ENCODE data around the gene RACK1. TPM values are rescaled to one million over a fixed set of nuclear protein-coding genes. Genes with fewer than 3 reads are reported as not detected.

RACK1 gene
- polyA plus RNA-seq, 3 donors = 2,869 to 3,030 (median 2,913) TPM

DNA sequence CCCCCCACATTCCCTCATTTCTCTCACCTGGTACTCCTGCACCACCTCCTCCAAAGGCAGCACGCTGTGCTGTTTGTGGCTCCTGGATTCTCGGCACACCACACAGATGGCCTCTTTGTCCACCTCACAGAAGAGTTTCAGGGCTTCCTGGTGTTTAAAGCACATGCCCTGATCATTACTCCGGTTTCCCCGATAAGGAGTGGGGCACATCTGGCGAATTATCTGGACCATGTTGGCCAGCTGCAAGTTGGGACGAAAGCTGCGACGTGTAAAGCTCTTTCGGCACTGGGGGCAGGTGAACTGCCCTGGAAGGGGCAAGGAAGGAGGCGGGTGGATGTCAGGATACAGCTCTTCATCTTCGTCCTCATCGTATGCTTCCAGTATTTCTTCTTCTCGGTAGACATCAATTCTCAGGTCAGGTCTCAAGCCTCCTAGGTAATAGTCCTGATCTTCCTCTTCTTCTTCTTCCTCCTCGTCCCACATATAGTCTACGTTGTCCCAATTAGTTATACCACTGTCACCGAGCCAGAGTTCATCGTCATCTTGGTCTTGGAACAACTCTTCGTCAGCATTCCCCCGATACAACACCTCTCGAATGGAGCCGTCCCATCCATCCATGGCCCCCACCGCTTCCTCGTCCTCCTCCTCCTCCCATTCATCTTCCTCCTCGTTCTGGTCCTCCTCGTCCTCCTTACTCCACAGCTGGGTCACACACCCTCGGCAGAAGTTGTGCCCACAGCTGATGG, 16.4 kb upstream of the RACK1 start:
- DNase-seq (ENCODE audit: low read depth in 3 of 3, low spot score in 2 of 3) = no peak

DNA sequence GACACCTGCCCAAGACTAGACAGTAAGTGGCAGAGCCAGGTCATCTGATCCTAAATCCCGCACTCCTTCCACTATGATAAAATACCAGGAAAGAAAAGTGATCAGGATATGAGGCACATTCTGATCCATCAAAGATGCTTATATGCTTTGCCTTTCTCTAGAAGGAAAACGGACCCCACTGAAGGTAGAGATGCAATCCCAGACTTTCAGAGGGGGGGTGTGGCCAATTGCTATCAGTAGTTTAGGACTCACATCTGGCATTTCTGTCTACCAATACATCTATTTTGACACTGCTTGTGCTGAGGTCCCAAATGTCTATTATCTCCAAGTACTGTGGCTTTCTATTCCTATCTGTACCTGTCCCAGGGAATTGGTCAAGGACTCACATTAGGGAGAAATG, 15.6 kb upstream of the RACK1 start:
- DNase-seq (ENCODE audit: low read depth in 3 of 3, low spot score in 2 of 3) = no peak

GRCh38 chr5:181258576-181258975, 14.9 kb upstream of the RACK1 start:
- DNase-seq (ENCODE audit: low read depth in 3 of 3, low spot score in 2 of 3) = no peak

GRCh38 chr5:181255836-181256578, 12.3 kb upstream of the RACK1 start:
- DNase-seq (ENCODE audit: low read depth in 3 of 3, low spot score in 2 of 3) = no peak

- DNase-seq (ENCODE audit: low read depth in 3 of 3, low spot score in 2 of 3) = no peak
These were observed 11.6 kb upstream of the RACK1 start for GRCh38 chr5:181255276-181255675.

DNA sequence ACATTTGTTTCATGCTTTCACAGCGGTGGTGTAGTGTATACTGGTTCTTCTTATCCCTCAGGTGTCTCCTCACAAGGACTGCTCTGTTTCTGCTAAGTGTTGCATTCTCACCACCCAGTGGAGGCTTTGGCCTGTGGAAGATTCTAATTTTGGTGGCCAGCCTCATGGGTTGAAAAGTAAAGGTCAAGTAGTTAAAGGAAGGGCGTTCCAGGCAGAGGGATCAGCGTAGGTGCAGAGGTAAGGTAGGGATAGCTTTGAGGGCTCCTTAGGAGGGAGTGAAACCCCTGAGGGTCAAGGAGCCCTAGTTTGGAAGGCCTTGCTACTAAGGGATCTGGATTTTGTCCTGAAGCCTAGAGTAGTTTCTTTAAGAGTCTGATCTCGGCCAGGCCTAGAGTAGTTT, 4.6 kb upstream of the RACK1 start:
- DNase-seq (ENCODE audit: low read depth in 3 of 3, low spot score in 2 of 3) = no peak

- peak in 2 of 3 donors; percentile 69 to 75 for DNase-seq (ENCODE audit: low read depth in 3 of 3, low spot score in 2 of 3)
These were observed 2.8 kb upstream of the RACK1 start for GRCh38 chr5:181246276-181247049.

DNA sequence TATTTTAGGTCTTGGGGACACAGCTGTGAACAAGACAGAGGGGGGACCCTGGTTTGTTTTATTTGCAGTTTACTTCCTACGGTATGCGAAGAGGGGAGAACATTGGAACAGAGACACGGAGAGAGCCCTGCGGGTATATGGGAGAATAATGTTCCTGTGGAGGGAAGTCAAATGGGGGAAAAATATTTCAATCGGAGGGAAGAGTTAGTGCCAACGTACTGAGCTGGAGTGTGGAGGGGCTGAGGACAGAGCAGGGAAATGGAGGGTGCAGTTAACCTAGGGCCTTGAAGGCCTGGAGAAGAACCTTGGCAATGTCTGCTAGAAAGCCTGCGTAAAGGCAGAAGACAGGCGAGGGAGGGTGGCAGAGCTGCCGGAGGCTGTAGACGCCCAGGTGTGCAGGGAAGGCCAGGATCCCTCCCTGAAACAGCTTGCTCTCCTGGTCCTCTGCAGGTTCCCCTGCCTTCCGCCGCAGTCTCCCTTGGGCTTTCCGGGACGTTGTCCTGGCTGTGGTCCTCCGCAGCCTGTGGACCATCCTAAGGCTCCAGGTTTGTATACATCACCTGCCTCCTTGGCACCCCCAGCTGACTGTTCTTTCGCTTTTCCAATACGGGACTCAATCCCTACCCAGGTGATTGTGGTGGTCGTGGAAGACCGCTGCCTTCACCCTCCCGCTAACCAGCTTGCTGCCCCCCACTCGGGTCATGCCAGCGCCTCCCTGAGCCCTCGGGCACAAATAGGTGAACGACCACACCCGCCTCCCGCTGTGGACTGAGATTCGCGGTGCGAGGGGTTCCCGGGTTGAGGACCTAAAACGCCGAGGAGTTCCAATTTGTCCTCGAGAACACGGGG, 1.9 kb upstream of the RACK1 start:
- no peak for DNase-seq (ENCODE audit: low read depth in 3 of 3, low spot score in 2 of 3)

DNA sequence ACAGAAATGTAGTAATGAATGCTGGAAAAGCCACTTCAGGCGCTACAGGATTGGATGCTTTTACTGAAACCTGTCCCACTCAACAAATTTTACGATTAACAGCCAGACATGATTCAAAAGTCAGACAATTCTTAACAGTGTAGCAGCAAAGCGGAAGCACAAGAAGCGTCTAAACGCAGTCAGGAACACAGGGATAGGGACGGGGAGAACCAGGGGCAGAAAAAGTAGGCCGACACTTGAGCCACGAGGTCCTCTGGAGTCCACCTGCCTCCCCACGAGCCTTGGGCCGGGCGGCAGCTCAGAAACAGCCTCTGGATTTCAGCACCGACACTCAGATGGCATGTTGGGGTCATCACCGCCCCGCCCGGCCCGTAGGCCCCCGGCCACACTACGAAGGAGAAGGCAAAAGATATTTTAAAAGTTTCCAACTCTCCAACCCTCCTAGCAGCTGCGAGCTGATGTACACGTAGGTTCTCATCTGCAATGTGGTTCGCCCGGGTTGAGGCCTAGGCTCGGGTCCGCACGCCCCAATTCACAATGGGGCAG, 615 bp downstream of the RACK1 start:
- DNase-seq (ENCODE audit: low read depth in 3 of 3, low spot score in 2 of 3) = no peak

GRCh38 chr5:181242031-181242451, 1.7 kb downstream of the RACK1 start:
- DNase-seq (ENCODE audit: low read depth in 3 of 3, low spot score in 2 of 3) = no peak

DNA sequence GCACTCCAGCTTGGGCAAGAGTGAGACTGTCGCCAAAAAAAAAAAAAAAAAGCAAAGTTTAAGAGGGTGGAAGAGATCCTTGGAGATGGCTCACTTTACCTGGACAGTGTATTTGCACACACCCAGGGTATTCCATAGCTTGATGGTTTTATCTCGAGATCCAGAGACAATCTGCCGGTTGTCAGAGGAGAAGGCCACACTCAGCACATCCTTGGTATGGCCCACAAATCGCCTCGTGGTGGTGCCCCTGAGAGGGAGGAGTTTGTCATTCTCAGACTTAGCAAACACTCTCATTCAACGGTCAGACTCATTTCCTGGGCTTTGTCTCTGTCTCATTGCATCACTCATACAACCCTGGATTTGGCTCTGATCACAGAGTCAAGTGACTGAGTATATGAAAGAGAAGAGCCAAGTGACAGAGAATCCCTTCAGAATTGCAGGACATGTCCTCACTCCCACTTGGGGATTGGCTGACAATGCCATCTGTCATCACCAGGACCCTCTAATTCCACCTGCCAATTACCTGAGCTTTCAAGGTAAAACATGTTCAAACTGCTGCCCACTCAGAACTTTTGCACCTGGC, 2.2 kb downstream of the RACK1 start:
- no peak for DNase-seq (ENCODE audit: low read depth in 3 of 3, low spot score in 2 of 3)

DNA sequence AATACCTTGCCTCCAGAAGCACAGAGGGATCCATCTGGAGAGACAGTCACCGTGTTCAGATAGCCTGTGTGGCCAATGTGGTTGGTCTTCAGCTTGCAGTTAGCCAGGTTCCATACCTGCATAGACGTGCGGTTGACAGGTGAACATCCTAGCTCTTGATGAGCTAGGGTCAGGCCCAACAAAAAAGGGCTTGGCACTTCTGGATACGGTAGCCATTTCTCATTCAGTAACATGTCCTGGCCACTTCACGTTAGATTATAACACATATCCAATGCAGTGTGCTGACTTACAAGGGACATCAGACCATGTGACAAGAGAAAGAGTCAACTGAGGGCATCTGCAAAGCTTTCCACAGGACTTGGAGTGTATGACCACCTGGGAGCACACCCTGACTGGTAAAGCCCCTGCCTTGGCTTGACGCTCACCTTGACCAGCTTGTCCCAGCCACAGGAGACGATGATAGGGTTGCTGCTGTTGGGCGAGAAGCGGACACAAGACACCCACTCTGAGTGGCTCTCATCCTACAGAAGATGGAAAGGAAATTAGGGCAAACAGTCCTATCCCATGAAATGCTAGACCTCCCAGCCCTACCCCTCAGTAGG, 4.5 kb downstream of the RACK1 start:
- no peak for DNase-seq (ENCODE audit: low read depth in 3 of 3, low spot score in 2 of 3)

DNA sequence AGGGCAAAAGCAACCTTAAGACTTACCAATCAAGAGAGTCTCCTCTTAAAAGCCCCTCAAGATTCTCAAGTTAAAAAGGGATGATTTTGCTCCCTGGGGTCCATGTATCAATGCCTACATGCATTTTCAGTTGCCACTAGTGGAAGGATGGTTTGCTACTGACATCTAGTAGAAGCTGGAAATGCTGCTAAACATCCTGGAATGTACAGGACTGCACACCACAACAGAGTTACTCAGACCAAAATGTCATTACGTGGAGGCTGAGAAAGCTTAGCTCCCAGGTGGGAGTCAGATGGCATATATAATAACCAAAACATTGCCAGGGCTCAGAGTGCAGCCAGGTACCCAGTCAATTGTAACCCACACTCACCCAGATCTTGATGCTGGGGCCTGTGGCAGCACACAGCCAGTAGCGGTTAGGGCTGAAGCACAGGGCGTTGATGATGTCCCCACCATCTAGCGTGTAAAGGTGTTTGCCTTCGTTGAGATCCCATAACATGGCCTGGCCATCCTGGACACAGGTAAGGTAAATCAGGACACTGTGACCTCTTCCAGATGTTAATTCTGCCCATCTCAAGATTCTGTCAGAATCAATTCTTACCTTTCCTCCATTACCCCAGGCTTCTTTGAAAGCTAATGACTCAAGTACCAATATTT, 5.8 kb downstream of the RACK1 start:
- no peak for DNase-seq (ENCODE audit: low read depth in 3 of 3, low spot score in 2 of 3)

DNA sequence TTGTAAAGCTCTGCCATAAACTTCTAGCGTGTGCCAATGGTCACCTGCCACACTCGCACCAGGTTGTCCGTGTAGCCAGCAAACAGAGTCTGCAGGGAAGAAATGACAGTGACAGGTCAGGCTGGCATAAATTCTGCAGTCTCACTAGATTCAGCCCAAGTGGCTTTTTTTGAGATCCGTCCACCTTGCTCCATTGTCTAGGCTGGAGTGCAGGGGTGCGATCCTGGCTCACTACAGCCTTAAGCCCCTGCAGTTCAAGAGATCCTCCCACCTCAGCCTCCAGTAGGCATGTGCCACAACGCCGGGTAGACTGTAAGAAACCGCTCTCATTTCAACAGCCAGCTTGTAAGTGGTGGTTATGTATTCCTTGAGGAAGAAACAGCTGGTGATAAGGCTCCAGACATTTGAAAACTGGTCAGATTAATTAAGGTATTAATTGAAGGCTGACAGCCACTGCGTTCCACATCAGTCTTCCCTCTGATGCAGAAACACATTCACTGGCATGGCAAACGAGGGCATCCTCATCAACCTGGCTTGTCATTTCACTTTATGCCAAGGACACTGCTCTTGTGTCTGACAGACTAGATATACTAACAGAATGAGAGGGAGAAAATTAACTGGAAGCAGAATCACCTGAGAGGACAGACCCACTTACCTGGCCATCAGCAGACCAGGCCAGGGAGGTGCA, 6.6 kb downstream of the RACK1 start:
- DNase-seq (ENCODE audit: low read depth in 3 of 3, low spot score in 2 of 3) = no peak

DNA sequence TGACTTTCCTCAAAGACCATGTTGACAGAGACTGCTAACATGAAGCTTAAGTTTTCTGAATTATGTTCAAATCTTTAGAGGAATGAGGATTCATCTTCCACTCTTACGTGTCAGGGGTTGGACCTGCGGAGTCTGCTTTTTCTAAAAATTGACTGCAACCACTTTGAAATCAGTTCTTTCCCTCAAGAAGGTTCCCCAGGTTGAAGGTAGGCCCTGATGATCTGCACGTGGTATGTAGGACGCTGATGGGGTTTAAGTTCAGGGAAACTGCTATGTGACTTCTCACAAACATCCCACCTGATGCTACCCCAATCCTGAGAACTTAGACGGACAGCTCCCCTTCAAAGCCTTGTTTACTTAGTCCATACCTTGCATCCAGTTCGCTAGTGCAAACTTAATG, 7.2 kb downstream of the RACK1 start:
- DNase-seq (ENCODE audit: low read depth in 3 of 3, low spot score in 2 of 3) = no peak

- no peak for DNase-seq (ENCODE audit: low read depth in 3 of 3, low spot score in 2 of 3)
These were observed 7.9 kb downstream of the RACK1 start for GRCh38 chr5:181235689-181236366.

GRCh38 chr5:181235323-181235688, 8.4 kb downstream of the RACK1 start:
- DNase-seq (ENCODE audit: low read depth in 3 of 3, low spot score in 2 of 3) = no peak

Data from right renal cortex interstitium (tissue), 3 donors.